AG09309 (cell line): ENCODE data around the gene GTF3A.

Experiments
- DNase-seq: peaks from one replicate; pipeline ENCODE4 v3.0.0-alpha.2; 2010; ENCODE audit warnings: low read depth
- H3K4me3 ChIP-seq: 2 replicates; pipeline ENCODE4 v1.5.1; 2011; ENCODE audit warnings: mild to moderate bottlenecking, low read depth, low read length, moderate library complexity; ENCODE audit not compliant: control insufficient read depth
- CTCF ChIP-seq: IDR thresholded peaks from 2 replicates; pipeline ENCODE4 v1.5.1; 2011; ENCODE audit warnings: mild to moderate bottlenecking, low read depth, low read length, inconsistent platforms; ENCODE audit not compliant: insufficient read depth, control insufficient read depth; ENCODE audit errors: missing control alignments

Gene GTF3A

GRCh38 chr13:27428160-27428559, 3.7 kb downstream of the GTF3A start:
- H3K4me3 ChIP-seq, result no peak overlapping the region
- DNase-seq, result no peak
- TF ChIP-seq CTCF, result no peak

DNA sequence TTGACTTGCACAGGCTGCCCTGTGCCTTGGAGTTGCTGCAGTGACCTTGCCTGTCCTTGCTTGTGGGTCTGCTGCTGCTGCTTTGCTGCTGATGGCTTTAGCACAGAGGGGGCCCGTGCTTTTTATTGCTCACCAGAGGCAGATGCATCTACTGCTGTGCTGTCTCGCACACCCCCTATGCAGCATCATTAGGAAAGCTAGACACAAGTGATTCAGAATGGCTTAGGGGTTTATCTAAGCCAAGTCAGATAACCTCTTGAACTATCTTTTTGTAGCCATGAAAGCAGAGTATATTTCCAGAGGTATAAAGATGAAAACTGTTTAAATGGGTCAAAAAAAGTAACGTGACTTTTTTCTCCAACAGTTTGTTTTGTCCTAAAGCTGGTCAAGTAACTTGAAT, 7.8 kb downstream of the GTF3A start:
- DNase-seq, result no peak
- no peak overlapping the region for H3K4me3 ChIP-seq
- TF ChIP-seq CTCF, result no peak

GRCh38 chr13:27432611-27433210, 8.3 kb downstream of the GTF3A start:
- no peak for TF ChIP-seq CTCF
- H3K4me3 ChIP-seq, result no peak overlapping the region
- no peak for DNase-seq

GRCh38 chr13:27437126-27437525, 12.7 kb downstream of the GTF3A start:
- DNase-seq, result no peak
- TF ChIP-seq CTCF, result no peak
- H3K4me3 ChIP-seq, result no peak overlapping the region

- no peak overlapping the region for H3K4me3 ChIP-seq
- no peak for DNase-seq
- no peak for TF ChIP-seq CTCF
These were observed 16.0 kb downstream of the GTF3A start for GRCh38 chr13:27440408-27440807.

GRCh38 chr13:27442071-27442647, 17.7 kb downstream of the GTF3A start:
- no peak overlapping the region for H3K4me3 ChIP-seq
- no peak for TF ChIP-seq CTCF
- DNase-seq, result no peak

DNA sequence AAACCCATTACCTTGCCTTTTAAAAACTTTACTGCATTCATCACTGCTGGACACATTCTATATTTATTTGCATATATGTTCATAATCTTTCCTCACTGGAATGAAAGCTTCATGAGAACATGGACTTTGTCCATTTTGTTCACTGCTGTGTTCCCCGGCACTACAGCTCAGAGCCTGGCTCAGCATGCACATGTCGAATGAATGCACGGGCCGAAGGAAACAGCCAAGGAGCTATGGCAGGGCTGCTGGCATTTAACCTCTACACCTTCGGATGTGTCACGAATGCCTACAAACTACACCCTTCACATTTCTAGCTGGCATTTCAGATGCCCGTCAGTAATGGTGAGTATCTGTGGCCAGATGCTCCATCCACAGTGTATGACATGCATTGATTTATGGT, 18.4 kb downstream of the GTF3A start:
- DNase-seq, result no peak
- no peak overlapping the region for H3K4me3 ChIP-seq
- no peak for TF ChIP-seq CTCF
